Measurements from ENCODE around the gene DNASE1L1.

DNASE1L1 gene

DNA sequence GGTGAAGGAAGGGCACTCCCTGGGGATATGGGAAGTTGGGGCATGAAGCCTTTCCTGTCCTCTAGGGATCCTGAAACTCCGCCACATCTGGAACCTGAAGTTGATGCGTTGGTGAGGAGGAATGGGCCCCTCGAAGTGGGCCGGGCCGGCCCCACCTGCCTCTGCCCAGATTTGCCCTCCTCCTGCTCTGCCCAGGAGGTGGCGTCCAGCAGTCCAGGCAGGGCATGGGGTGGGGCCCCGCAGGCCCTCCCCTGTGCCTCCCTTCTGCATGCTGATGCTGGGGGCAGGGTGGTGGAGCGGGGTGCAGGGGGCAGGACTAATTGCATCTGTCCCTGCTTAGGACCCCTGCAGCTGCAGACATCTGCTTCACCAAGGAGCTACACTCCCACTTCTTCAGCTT lies 4.1 kb upstream of the DNASE1L1 start:
- H2BK120ac ChIP-seq (ENCODE audit: low read depth, low read length) = no peak overlapping the region
- H2AK5ac ChIP-seq (ENCODE audit: low read depth, low read length) = no peak overlapping the region
- peaks cover 0 to 9% of the 10 kb centered on the region in 2 donors for H3K4me1 ChIP-seq (ENCODE audit: control insufficient read depth in 2 of 2, insufficient read depth in 1 of 2, low read depth in 1 of 2, low read length in 2 of 2)
- H3K9ac ChIP-seq (ENCODE audit: low read depth, low read length, poor library complexity) = no peak overlapping the region
- H3K36me3 ChIP-seq (replicated peaks in 1 of 2; ENCODE audit: control insufficient read depth in 2 of 2, insufficient read depth in 2 of 2, low read length in 2 of 2) = peaks cover 7 to 17% of the 10 kb centered on the region in 2 donors
- WGBS, 2 donors (ENCODE audit: extremely low coverage in 2 of 2, insufficient read length in 2 of 2, insufficient replicate concordance in 1 of 2) = no CpG with 5 or more reads among the region's 8 CpGs
- no peak overlapping the region for H2BK5ac ChIP-seq (ENCODE audit: low read length)
- no peaks in the 10 kb centered on the region for H3K79me1 ChIP-seq (ENCODE audit: low read depth, low read length)
- H3K27me3 ChIP-seq (ENCODE audit: control insufficient read depth in 3 of 3, insufficient read depth in 3 of 3, low read depth in 1 of 3, low read length in 3 of 3) = no peaks in the 10 kb centered on the region
- no peak overlapping the region for H3K4ac ChIP-seq (ENCODE audit: low read length)
- H3K4me3 ChIP-seq (ENCODE audit: low read length in 2 of 2) = no peak overlapping the region
- H3K27ac ChIP-seq (replicated peaks; ENCODE audit: low read length) = no peak overlapping the region
- H3K23ac ChIP-seq (ENCODE audit: low read depth, low read length, poor library complexity) = no peak overlapping the region
- no peak overlapping the region for H2BK15ac ChIP-seq (ENCODE audit: low read length)
- H4K91ac ChIP-seq (ENCODE audit: low read depth, low read length, poor library complexity) = no peak overlapping the region
- no peak overlapping the region for H3K14ac ChIP-seq (ENCODE audit: low read length)
- H3K9me3 ChIP-seq (replicated peaks in 1 of 2; ENCODE audit: control insufficient read depth in 2 of 2, insufficient read depth in 1 of 2, low read depth in 1 of 2, low read length in 2 of 2) = no peaks in the 10 kb centered on the region
- no peak overlapping the region for H4K8ac ChIP-seq (ENCODE audit: low read depth, low read length)
- no peak overlapping the region for H2BK12ac ChIP-seq (ENCODE audit: low read length)
- DNase-seq (ENCODE audit: low spot score) = no peak
- no peak overlapping the region for H3K4me2 ChIP-seq (ENCODE audit: insufficient read depth, low read length, poor library complexity, severe bottlenecking)
- H3K18ac ChIP-seq (ENCODE audit: low read length) = no peak overlapping the region
- H2AFZ ChIP-seq (ENCODE audit: low read length) = no peak overlapping the region

DNA sequence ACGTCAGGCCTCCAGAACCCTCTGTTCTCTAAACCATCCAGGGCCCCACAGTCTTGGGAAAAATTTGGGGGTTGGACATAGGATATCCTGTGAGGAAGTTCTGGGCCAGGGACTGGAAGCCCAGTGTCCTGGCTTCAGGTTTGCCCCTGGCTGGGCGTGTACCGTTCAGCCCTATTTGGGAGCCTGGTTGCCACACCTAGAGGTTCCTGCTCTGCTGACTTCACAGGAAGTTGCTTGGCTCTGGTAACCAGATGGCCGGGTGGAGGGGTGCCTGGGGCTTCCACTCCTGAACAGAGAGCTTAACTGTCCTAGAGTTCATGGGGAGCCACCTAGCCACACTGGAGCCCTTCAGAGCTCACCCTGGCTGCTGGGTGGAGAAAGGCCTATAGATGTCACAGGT lies 3.4 kb upstream of the DNASE1L1 start:
- H2BK5ac ChIP-seq (ENCODE audit: low read length) = no peak overlapping the region
- peaks cover 0 to 9% of the 10 kb centered on the region in 2 donors for H3K4me1 ChIP-seq (ENCODE audit: control insufficient read depth in 2 of 2, insufficient read depth in 1 of 2, low read depth in 1 of 2, low read length in 2 of 2)
- H3K79me1 ChIP-seq (ENCODE audit: low read depth, low read length) = no peaks in the 10 kb centered on the region
- peak overlapping the region; percentile 35 for H3K18ac ChIP-seq (ENCODE audit: low read length)
- no peak overlapping the region for H4K8ac ChIP-seq (ENCODE audit: low read depth, low read length)
- no peak overlapping the region for H2BK120ac ChIP-seq (ENCODE audit: low read depth, low read length)
- H2BK15ac ChIP-seq (ENCODE audit: low read length) = no peak overlapping the region
- WGBS, 2 donors (ENCODE audit: extremely low coverage in 2 of 2, insufficient read length in 2 of 2, insufficient replicate concordance in 1 of 2) = no CpG with 5 or more reads among the region's 4 CpGs
- peak overlapping the region; percentile 61 to 72 for H3K4me3 ChIP-seq (ENCODE audit: low read length in 2 of 2)
- H3K27ac ChIP-seq (replicated peaks; ENCODE audit: low read length) = peak overlapping the region; percentile 32
- H3K4me2 ChIP-seq (ENCODE audit: insufficient read depth, low read length, poor library complexity, severe bottlenecking) = peak overlapping the region; percentile 62
- H2AFZ ChIP-seq (ENCODE audit: low read length) = peak overlapping the region; percentile 80
- H2AK5ac ChIP-seq (ENCODE audit: low read depth, low read length) = no peak overlapping the region
- DNase-seq (ENCODE audit: low spot score) = no peak
- no peak overlapping the region for H3K14ac ChIP-seq (ENCODE audit: low read length)
- H3K9me3 ChIP-seq (replicated peaks in 1 of 2; ENCODE audit: control insufficient read depth in 2 of 2, insufficient read depth in 1 of 2, low read depth in 1 of 2, low read length in 2 of 2) = no peaks in the 10 kb centered on the region
- H4K91ac ChIP-seq (ENCODE audit: low read depth, low read length, poor library complexity) = no peak overlapping the region
- H3K9ac ChIP-seq (ENCODE audit: low read depth, low read length, poor library complexity) = no peak overlapping the region
- no peaks in the 10 kb centered on the region for H3K27me3 ChIP-seq (ENCODE audit: control insufficient read depth in 3 of 3, insufficient read depth in 3 of 3, low read depth in 1 of 3, low read length in 3 of 3)
- H3K36me3 ChIP-seq (replicated peaks in 1 of 2; ENCODE audit: control insufficient read depth in 2 of 2, insufficient read depth in 2 of 2, low read length in 2 of 2) = peaks cover 7 to 17% of the 10 kb centered on the region in 2 donors
- H3K4ac ChIP-seq (ENCODE audit: low read length) = no peak overlapping the region
- H2BK12ac ChIP-seq (ENCODE audit: low read length) = no peak overlapping the region
- H3K23ac ChIP-seq (ENCODE audit: low read depth, low read length, poor library complexity) = no peak overlapping the region

DNA sequence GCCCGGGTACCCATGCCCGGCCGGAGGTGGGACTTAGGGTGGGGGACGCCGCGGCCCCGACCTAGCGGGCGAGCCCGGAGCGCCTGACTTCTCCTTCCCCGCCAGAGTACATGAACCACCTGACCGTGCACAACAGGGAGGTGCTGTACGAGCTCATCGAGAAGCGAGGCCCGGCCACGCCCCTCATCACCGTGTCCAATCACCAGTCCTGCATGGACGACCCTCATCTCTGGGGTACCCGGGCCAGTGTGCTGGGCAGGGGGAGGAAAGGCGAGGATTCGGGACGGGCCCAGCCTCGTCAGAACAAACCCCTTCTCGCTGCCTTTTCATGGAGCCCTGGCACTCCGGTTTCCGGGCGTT lies 2.9 kb upstream of the DNASE1L1 start:
- Histone ChIP-seq H2BK12ac (ENCODE audit: low read length) (no peak overlapping the region), H3K79me1 (ENCODE audit: low read depth, low read length) (no peaks in the 10 kb centered on the region), H3K4me2 (ENCODE audit: insufficient read depth, low read length, poor library complexity, severe bottlenecking) (peak overlapping the region; percentile 62), H3K4ac (ENCODE audit: low read length) (no peak overlapping the region), H4K91ac (ENCODE audit: low read depth, low read length, poor library complexity) (no peak overlapping the region), H3K14ac (ENCODE audit: low read length) (no peak overlapping the region), H2BK120ac (ENCODE audit: low read depth, low read length) (no peak overlapping the region), H3K4me1 (ENCODE audit: control insufficient read depth in 2 of 2, insufficient read depth in 1 of 2, low read depth in 1 of 2, low read length in 2 of 2) (peaks cover 0 to 9% of the 10 kb centered on the region in 2 donors), H4K8ac (ENCODE audit: low read depth, low read length) (no peak overlapping the region), H3K23ac (ENCODE audit: low read depth, low read length, poor library complexity) (peak overlapping the region; percentile 55), H3K27me3 (ENCODE audit: control insufficient read depth in 3 of 3, insufficient read depth in 3 of 3, low read depth in 1 of 3, low read length in 3 of 3) (no peaks in the 10 kb centered on the region), H3K18ac (ENCODE audit: low read length) (peak overlapping the region; percentile 92), H3K9me3 (replicated peaks in 1 of 2; ENCODE audit: control insufficient read depth in 2 of 2, insufficient read depth in 1 of 2, low read depth in 1 of 2, low read length in 2 of 2) (no peaks in the 10 kb centered on the region), H3K4me3 (ENCODE audit: low read length in 2 of 2) (peak overlapping the region; percentile 61 to 93), H2BK15ac (ENCODE audit: low read length) (no peak overlapping the region), H3K27ac (replicated peaks; ENCODE audit: low read length) (peak overlapping the region; percentile 58), H2AK5ac (ENCODE audit: low read depth, low read length) (no peak overlapping the region), H2AFZ (ENCODE audit: low read length) (peak overlapping the region; percentile 80), H3K9ac (ENCODE audit: low read depth, low read length, poor library complexity) (peak overlapping the region; percentile 81), H2BK5ac (ENCODE audit: low read length) (no peak overlapping the region), H3K36me3 (replicated peaks in 1 of 2; ENCODE audit: control insufficient read depth in 2 of 2, insufficient read depth in 2 of 2, low read length in 2 of 2) (peaks cover 7 to 17% of the 10 kb centered on the region in 2 donors)
- no CpG with 5 or more reads among the region's 29 CpGs for WGBS, 2 donors (ENCODE audit: extremely low coverage in 2 of 2, insufficient read length in 2 of 2, insufficient replicate concordance in 1 of 2)
- no peak for DNase-seq (ENCODE audit: low spot score)

DNA sequence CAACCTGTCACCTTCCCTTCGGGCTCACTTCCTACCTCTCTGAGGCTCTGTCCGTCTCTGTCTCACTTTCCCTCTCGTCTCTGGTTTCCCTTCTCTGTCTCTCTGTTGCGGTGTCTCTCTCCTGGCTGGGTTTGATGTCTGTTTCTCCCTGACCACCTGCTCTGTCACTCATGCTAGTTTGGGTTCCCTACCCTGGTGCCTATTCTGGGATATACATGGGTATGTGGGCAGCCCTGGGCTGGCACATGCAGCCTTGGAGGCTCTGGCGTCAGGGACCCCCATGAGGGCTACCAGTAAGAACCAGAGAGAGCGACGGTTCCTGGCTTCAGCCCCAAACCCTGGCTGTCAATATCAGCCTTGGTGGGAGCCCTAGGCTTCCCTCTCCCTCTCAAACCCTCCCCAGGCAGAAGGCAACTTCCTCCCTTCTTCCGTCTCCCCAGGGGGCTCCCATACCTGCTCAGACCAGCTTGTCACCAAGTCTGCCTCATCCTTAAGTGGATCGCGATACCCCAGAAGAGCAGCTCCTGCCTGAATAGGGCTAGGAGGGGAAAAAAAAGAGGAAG lies 314 bp downstream of the DNASE1L1 start:
- Histone ChIP-seq H2AFZ (ENCODE audit: low read length) (no peak overlapping the region), H4K8ac (ENCODE audit: low read depth, low read length) (no peak overlapping the region), H3K23ac (ENCODE audit: low read depth, low read length, poor library complexity) (no peak overlapping the region), H3K14ac (ENCODE audit: low read length) (no peak overlapping the region), H2BK120ac (ENCODE audit: low read depth, low read length) (no peak overlapping the region), H3K4me3 (ENCODE audit: low read length in 2 of 2) (no peak overlapping the region), H3K4me2 (ENCODE audit: insufficient read depth, low read length, poor library complexity, severe bottlenecking) (peak overlapping the region; percentile 14), H3K79me1 (ENCODE audit: low read depth, low read length) (no peaks in the 10 kb centered on the region), H3K36me3 (replicated peaks in 1 of 2; ENCODE audit: control insufficient read depth in 2 of 2, insufficient read depth in 2 of 2, low read length in 2 of 2) (peaks cover 5 to 8% of the 10 kb centered on the region in 2 donors), H2BK12ac (ENCODE audit: low read length) (peak overlapping the region; percentile 49), H3K4me1 (ENCODE audit: control insufficient read depth in 2 of 2, insufficient read depth in 1 of 2, low read depth in 1 of 2, low read length in 2 of 2) (peaks cover 0 to 9% of the 10 kb centered on the region in 2 donors), H3K4ac (ENCODE audit: low read length) (no peak overlapping the region), H2AK5ac (ENCODE audit: low read depth, low read length) (no peak overlapping the region), H3K9me3 (replicated peaks in 1 of 2; ENCODE audit: control insufficient read depth in 2 of 2, insufficient read depth in 1 of 2, low read depth in 1 of 2, low read length in 2 of 2) (no peaks in the 10 kb centered on the region), H2BK5ac (ENCODE audit: low read length) (no peak overlapping the region), H3K9ac (ENCODE audit: low read depth, low read length, poor library complexity) (peak overlapping the region; percentile 3), H3K27ac (replicated peaks; ENCODE audit: low read length) (peak overlapping the region; percentile 26), H4K91ac (ENCODE audit: low read depth, low read length, poor library complexity) (no peak overlapping the region), H3K27me3 (ENCODE audit: control insufficient read depth in 3 of 3, insufficient read depth in 3 of 3, low read depth in 1 of 3, low read length in 3 of 3) (no peaks in the 10 kb centered on the region), H3K18ac (ENCODE audit: low read length) (peak overlapping the region; percentile 27), H2BK15ac (ENCODE audit: low read length) (no peak overlapping the region)
- no CpG with 5 or more reads among the region's 10 CpGs for WGBS, 2 donors (ENCODE audit: extremely low coverage in 2 of 2, insufficient read length in 2 of 2, insufficient replicate concordance in 1 of 2)
- no peak for DNase-seq (ENCODE audit: low spot score)
